Measurements from ENCODE around the gene MANEAL. TPM values are rescaled to one million over a fixed set of nuclear protein-coding genes. Genes with fewer than 3 reads are reported as not detected.

Gene MANEAL
- total RNA-seq, 1 experiment from 2014 or later: 2.9 TPM

- DNase-seq (ENCODE audit: low read depth): no peak
These were observed 30.4 kb downstream of the MANEAL start for GRCh38 chr1:37824001-37824400.

GRCh38 chr1:37825506-37825905 is 31.9 kb downstream of the MANEAL start:
- no peak for DNase-seq (ENCODE audit: low read depth)

- no peak for DNase-seq (ENCODE audit: low read depth)
These were observed 34.9 kb downstream of the MANEAL start for GRCh38 chr1:37828410-37829074.

- no peak for DNase-seq (ENCODE audit: low read depth)
These were observed 37.5 kb downstream of the MANEAL start for GRCh38 chr1:37831109-37831508.

- no peak for DNase-seq (ENCODE audit: low read depth)
These were observed 38.2 kb downstream of the MANEAL start for GRCh38 chr1:37831809-37832208.

- no peak for DNase-seq (ENCODE audit: low read depth)
These were observed 43.1 kb downstream of the MANEAL start for GRCh38 chr1:37836788-37837187.

- DNase-seq (ENCODE audit: low read depth): no peak
These were observed 46.0 kb downstream of the MANEAL start for GRCh38 chr1:37839676-37840075.

- DNase-seq (ENCODE audit: low read depth): no peak
These were observed 47.1 kb downstream of the MANEAL start for GRCh38 chr1:37840711-37841110.

- DNase-seq (ENCODE audit: low read depth): no peak
These were observed 48.0 kb downstream of the MANEAL start for GRCh38 chr1:37841652-37842051.

GRCh38 chr1:37844536-37844935 is 50.9 kb downstream of the MANEAL start:
- DNase-seq (ENCODE audit: low read depth): no peak

- no peak for DNase-seq (ENCODE audit: low read depth)
These were observed 51.5 kb downstream of the MANEAL start for GRCh38 chr1:37845049-37845646.

- DNase-seq (ENCODE audit: low read depth): no peak
These were observed 52.1 kb downstream of the MANEAL start for GRCh38 chr1:37845786-37846185.

GRCh38 chr1:37846647-37847339 is 53.1 kb downstream of the MANEAL start:
- no peak for DNase-seq (ENCODE audit: low read depth)

- no peak for DNase-seq (ENCODE audit: low read depth)
These were observed 55.8 kb downstream of the MANEAL start for GRCh38 chr1:37849480-37849879.

GRCh38 chr1:37850352-37850955 is 56.8 kb downstream of the MANEAL start:
- DNase-seq (ENCODE audit: low read depth): peak; percentile 50

Other genes with a start within 250 kb of the MANEAL start
- 10.6 and 18.6 TPM in 2 replicates for gene SNIP1, start 239.6 kb upstream of the MANEAL start, total RNA-seq (2014; rRNA removed)
- 13.3 and 13.9 TPM in 2 replicates for gene DNALI1, start 236.9 kb upstream of the MANEAL start, total RNA-seq (2014; rRNA removed)
- gene GNL2, start 197.9 kb upstream of the MANEAL start, total RNA-seq (2014; rRNA removed): 65.1 and 73.9 TPM in 2 replicates
- not detected in 2 replicates for gene RSPO1, start 159.0 kb upstream of the MANEAL start, total RNA-seq (2014; rRNA removed)
- 45.3 and 47.6 TPM in 2 replicates for gene CDCA8, start 101.3 kb upstream of the MANEAL start, total RNA-seq (2014; rRNA removed)
- gene EPHA10, start 28.7 kb upstream of the MANEAL start, total RNA-seq (2014; rRNA removed): not detected in 2 replicates
- 81.4 and 86.5 TPM in 2 replicates for gene C1orf122, start 13.9 kb downstream of the MANEAL start, total RNA-seq (2014; rRNA removed)
- gene YRDC, start 14.4 kb downstream of the MANEAL start, total RNA-seq (2014; rRNA removed): 24.1 and 29.0 TPM in 2 replicates
- 1.6 and 2.1 TPM in 2 replicates for gene MTF1, start 65.7 kb downstream of the MANEAL start, total RNA-seq (2014; rRNA removed)
- gene INPP5B, start 153.2 kb downstream of the MANEAL start, total RNA-seq (2014; rRNA removed): 20.1 and 22.7 TPM in 2 replicates
- gene SF3A3, start 196.2 kb downstream of the MANEAL start, total RNA-seq (2014; rRNA removed): 86.7 and 96.1 TPM in 2 replicates
- gene FHL3, start 211.7 kb downstream of the MANEAL start, total RNA-seq (2014; rRNA removed): 37.3 and 39.0 TPM in 2 replicates
- 100 and 107 TPM in 2 replicates for gene UTP11, start 218.9 kb downstream of the MANEAL start, total RNA-seq (2014; rRNA removed)